ENCODE results near the gene ANKRD13D. TPM values are rescaled to one million over a fixed set of nuclear protein-coding genes. Genes with fewer than 3 reads are reported as not detected.
A peak's percentile ranks its signal among the peaks of the same experiment; 100 is the strongest.

The ANKRD13D gene
- total RNA-seq, 1 donor from 2014 or later, result 40.8 TPM

DNA sequence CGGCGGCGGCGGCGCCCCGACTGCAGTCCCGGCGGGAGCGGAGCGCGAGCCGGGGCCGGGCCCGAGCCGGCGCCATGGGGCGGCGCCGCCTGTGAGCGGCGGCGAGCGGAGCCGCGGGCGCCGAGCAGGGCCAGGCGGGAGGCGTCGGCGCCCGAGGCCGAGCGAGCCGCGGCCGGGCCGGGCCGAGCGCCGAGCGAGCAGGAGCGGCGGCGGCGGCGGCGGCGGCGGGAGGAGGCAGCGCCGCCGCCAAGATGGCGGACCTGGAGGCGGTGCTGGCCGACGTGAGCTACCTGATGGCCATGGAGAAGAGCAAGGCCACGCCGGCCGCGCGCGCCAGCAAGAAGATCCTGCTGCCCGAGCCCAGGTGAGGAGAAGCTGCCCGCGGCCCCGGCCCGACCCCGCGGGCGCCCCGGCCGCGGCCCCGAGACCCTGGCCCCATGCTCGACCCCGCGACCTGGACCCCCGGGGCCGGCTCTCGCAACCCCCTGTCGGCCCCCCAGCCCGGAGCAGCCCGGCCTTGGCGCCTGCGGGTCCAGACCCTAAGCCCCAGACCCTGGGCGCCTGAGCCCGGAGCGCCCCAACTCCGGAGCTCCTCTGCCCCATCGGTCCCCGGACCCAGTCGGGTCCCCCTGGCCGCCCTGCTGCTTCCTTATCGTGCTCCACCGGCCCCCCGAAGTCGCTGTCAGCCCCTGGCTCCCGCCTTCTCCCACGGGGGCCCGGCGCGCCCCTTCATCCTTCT, 22.5 kb upstream of the ANKRD13D start, which contains the start of gene GRK2:
Gene GRK2 (plus strand): TSS at position 25 of the 739 bp plus-strand sequence. CDS start 227 bp downstream, at position 252.
- Histone ChIP-seq H2AFZ (ENCODE audit: low read depth, low read length) (peak within 1 kb of the TSS; percentile 35), H3K4me3 (ENCODE audit: insufficient read depth, low read depth, low read length) (peak within 1 kb of the TSS; percentile 70), H4K20me1 (ENCODE audit: insufficient read depth, low read length) (peaks cover 48% of the 10 kb centered on the region), H3K27me3 (ENCODE audit: insufficient read depth, low read length) (no peaks in the 10 kb centered on the region), H3K27ac (ENCODE audit: low read depth, low read length) (no peak within 1 kb of the TSS), H3K4me2 (ENCODE audit: low read length) (peak within 1 kb of the TSS; percentile 99), H3K9ac (ENCODE audit: low read length) (peak within 1 kb of the TSS; percentile 83), H3K9me3 (ENCODE audit: insufficient read depth, low read depth, low read length) (no peaks in the 10 kb centered on the region), H3K36me3 (ENCODE audit: insufficient read depth, low read length) (no peaks in the 10 kb centered on the region), H3K4me1 (ENCODE audit: insufficient read depth, low read length) (peaks cover 40% of the 10 kb centered on the region), H3K79me2 (ENCODE audit: insufficient read depth, low read length) (peaks cover 56% of the 10 kb centered on the region)
- peaks cover 4% of the 10 kb centered on the region for H3K36me3 Mint-ChIP-seq (ENCODE audit: low read depth, unreplicated experiment)
- H3K4me1 Mint-ChIP-seq (ENCODE audit: low read depth, unreplicated experiment), result peaks cover 25% of the 10 kb centered on the region
- TF ChIP-seq, protein P1, sequence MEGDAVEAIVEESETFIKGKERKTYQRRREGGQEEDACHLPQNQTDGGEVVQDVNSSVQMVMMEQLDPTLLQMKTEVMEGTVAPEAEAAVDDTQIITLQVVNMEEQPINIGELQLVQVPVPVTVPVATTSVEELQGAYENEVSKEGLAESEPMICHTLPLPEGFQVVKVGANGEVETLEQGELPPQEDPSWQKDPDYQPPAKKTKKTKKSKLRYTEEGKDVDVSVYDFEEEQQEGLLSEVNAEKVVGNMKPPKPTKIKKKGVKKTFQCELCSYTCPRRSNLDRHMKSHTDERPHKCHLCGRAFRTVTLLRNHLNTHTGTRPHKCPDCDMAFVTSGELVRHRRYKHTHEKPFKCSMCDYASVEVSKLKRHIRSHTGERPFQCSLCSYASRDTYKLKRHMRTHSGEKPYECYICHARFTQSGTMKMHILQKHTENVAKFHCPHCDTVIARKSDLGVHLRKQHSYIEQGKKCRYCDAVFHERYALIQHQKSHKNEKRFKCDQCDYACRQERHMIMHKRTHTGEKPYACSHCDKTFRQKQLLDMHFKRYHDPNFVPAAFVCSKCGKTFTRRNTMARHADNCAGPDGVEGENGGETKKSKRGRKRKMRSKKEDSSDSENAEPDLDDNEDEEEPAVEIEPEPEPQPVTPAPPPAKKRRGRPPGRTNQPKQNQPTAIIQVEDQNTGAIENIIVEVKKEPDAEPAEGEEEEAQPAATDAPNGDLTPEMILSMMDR (IDR thresholded peaks at IDR 0.05; ENCODE audit: insufficient read depth, low read depth, low read length), result no peak
- no peak for TF ChIP-seq EZH2 (IDR thresholded peaks at IDR 0.05; ENCODE audit: insufficient read depth, low read length)
- no peak for DNase-seq (ENCODE audit: low read depth)
- H3K4me3 Mint-ChIP-seq (ENCODE audit: unreplicated experiment), result peak within 1 kb of the TSS; percentile 94
- FAIRE-seq, result no peak
- peaks cover 5% of the 10 kb centered on the region for H3K27me3 Mint-ChIP-seq (ENCODE audit: low read depth, unreplicated experiment)
- H3K27ac Mint-ChIP-seq (ENCODE audit: unreplicated experiment), result peak within 1 kb of the TSS; percentile 59
- H3K9me3 Mint-ChIP-seq (ENCODE audit: unreplicated experiment), result no peaks in the 10 kb centered on the region

DNA sequence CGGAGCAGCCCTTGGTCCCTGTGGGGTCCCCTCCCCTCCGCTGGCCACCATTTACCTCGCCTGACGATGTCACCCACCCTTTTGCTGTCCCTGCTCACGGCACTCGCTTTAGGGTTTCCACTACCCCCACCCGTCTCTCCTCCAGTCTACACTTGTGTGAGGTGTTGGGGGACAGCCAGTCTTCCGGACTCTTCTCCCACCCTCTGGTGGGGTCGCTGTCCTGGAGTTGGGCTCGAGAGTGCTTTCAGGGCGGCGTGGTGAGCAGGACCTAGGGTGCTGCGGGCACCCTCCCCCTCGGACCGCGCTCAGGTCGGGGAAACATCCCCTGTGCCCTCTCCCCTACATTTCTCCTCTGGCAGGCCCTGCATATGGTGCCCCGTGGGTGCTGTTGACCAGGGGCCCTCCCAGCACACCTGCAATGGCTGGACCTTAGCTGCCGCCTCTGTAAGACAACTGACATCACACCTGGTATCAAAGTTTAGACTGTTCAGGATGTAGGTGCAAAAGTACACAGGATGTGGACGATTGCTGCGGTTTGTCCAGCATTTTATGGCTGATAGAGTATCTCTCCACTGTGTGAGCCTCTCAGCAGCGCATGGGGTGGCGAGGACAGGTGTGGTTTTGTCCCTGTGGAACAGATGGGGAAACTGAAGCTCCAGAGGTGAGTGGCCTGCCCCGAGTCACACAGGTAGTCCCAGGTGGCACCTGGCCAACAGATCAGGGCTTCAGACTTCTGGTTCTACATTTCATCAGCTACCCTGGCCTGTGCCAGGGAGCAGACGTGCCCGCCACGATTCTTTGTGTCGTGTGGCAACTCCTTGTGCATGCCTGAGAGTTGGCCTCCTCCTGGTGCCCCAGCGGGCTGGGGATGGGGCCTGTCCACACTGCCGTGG, 21.7 kb upstream of the ANKRD13D start:
- H3K79me2 ChIP-seq (ENCODE audit: insufficient read depth, low read length), result peaks cover 64% of the 10 kb centered on the region
- TF ChIP-seq, protein P1 (IDR thresholded peaks at IDR 0.05; ENCODE audit: insufficient read depth, low read depth, low read length), result no peak
- TF ChIP-seq EZH2 (IDR thresholded peaks at IDR 0.05; ENCODE audit: insufficient read depth, low read length), result no peak
- H3K27me3 Mint-ChIP-seq (ENCODE audit: low read depth, unreplicated experiment), result peaks cover 5% of the 10 kb centered on the region
- peak overlapping the region; percentile 94 for H3K4me3 Mint-ChIP-seq (ENCODE audit: unreplicated experiment)
- peaks cover 27% of the 10 kb centered on the region for H3K4me1 Mint-ChIP-seq (ENCODE audit: low read depth, unreplicated experiment)
- H3K4me1 ChIP-seq (ENCODE audit: insufficient read depth, low read length), result peaks cover 40% of the 10 kb centered on the region
- FAIRE-seq (no peak), DNase-seq (ENCODE audit: low read depth) (no peak)
- H2AFZ ChIP-seq (ENCODE audit: low read depth, low read length), result no peak overlapping the region
- no peak overlapping the region for H3K27ac ChIP-seq (ENCODE audit: low read depth, low read length)
- peaks cover 56% of the 10 kb centered on the region for H4K20me1 ChIP-seq (ENCODE audit: insufficient read depth, low read length)
- no peaks in the 10 kb centered on the region for H3K36me3 ChIP-seq (ENCODE audit: insufficient read depth, low read length)
- H3K9me3 Mint-ChIP-seq (ENCODE audit: unreplicated experiment), result no peaks in the 10 kb centered on the region
- peak overlapping the region; percentile 70 for H3K4me3 ChIP-seq (ENCODE audit: insufficient read depth, low read depth, low read length)
- peak overlapping the region; percentile 99 for H3K4me2 ChIP-seq (ENCODE audit: low read length)
- peak overlapping the region; percentile 83 for H3K9ac ChIP-seq (ENCODE audit: low read length)
- H3K27ac Mint-ChIP-seq (ENCODE audit: unreplicated experiment), result peak overlapping the region; percentile 59
- H3K36me3 Mint-ChIP-seq (ENCODE audit: low read depth, unreplicated experiment), result peaks cover 4% of the 10 kb centered on the region
- no peaks in the 10 kb centered on the region for H3K27me3 ChIP-seq (ENCODE audit: insufficient read depth, low read length)
- no peaks in the 10 kb centered on the region for H3K9me3 ChIP-seq (ENCODE audit: insufficient read depth, low read depth, low read length)

Data from astrocyte (in vitro differentiated cells and primary cell).